HL-60/S4 treated with retinoic acid at 250 ng/mL for 4 days and 3 days (cell line): ENCODE measurements around the gene KMO.

Experiments
- in situ Hi-C: fragments of 300-500 bp; cut with MboI; formaldehyde crosslinking; loops from 2 replicates; pipeline ENCODE4 v1.7.0; 2022; ENCODE audit warnings: low sequenced_read_pairs

The KMO gene

DNA sequence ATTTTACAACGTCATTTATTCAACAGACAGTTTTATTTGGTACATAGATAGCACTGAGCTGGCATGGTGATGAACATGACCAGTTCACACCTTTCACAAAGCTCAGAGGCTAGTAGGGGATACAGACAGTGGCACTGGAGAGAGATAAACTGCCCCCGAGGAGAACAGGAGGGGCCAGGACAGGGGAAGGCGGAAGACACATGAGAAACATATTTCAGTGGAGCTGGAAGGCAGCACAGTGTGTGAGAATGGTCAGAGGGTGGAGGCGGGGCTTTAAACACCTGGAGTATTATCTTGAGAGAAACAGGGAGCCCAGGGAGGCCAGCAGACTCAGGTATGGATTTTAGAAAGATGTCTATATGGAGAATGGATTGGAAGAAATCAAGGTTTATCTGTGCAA is 58.5 kb downstream of the KMO start:
- in situ Hi-C loops: no loop called here

DNA sequence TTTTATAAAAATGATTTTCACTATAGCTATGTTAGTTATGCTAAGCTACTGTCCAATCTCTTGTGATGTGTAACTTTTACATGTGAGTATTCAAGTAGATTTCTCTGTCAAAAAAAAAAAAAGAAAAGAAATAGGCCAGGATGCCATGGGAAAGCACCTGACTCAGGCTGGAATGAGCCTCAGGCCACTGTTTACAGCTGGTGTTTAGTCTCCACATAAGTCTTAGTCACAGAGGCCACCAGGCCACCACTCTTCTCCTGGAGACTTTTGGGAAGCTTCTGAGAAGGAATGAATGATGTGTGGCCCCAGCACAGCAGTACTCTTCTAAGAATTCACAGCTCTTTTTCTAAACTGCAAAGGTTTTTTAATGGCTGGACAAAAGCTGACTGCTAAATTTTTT is 59.1 kb downstream of the KMO start:
- in situ Hi-C loops: no loop called here

DNA sequence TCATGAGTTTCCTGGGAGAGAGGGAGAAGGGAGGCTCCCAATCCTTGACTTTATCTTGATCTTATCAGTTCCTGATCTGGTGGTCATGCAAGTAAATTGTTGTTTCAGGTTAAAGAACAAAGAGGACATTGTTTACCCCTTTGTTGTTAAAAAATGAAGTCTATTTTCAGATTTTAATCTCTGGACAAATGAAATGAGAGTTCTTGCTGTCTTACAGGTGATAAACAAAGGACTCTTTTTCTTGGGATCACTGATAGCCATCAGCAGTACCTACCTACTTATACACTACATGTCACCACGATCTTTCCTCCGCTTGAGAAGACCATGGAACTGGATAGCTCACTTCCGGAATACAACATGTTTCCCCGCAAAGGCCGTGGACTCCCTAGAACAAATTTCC is 59.6 kb downstream of the KMO start:
- in situ Hi-C loops: no loop called here

DNA sequence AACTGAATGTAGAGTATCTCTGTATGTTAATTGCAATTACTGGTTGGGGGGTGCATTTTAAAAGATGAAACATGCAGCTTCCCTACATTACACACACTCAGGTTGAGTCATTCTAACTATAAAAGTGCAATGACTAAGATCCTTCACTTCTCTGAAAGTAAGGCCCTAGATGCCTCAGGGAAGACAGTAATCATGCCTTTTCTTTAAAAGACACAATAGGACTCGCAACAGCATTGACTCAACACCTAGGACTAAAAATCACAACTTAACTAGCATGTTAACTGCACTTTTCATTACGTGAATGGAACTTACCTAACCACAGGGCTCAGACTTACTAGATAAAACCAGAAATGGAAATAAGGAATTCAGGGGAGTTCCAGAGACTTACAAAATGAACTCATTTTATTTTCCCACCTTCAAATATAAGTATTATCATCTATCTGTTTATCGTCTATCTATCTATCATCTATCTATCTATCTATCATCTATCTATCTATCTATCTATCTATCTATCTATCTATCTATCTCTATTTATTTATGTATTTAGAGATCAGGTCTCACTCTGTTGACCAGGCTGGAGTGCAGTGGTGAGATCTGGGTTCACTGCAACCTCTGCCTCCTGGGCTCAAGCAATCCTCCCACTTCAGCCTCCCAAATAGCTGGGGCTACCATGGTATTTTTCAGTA is 60.2 kb downstream of the KMO start:
- in situ Hi-C loops: no loop called here

DNA sequence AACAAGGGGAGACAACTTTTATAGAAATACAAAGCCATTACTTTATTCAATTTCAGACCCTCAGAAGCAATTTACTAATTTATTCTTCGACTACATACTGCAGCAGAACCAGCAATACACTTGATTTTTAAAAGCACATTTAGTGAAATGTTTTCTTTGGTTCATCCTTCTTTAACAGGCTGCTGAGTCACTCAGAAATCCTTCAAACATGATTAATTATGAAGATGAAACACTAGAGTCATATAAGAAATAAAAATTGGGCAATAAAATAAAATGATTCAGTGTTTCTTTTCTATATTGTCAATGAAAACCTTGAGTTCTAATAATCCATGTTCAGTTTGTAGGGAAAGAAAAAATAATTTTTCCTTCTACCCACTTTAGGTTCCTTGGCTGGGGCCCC is 61.0 kb downstream of the KMO start:
- in situ Hi-C loops: no loop called here

DNA sequence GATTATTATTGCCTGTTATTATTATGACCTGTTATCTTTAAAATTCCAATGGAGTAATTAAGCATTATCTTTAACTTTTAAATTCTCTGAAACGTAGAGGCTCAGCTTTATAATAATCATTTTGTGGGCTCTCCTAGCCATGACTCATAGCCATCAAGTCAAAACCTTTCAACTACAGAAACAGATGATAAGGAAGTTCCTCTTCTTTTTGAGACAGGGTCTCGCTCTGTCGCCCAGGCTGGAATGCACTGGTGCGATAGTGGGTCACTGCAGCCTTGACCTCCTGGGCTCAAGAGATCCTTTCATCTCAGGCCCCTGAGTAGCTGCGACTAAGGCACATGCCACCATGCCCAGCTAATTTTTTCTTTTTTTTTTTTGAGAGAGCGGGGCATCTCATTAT is 64.5 kb downstream of the KMO start:
- in situ Hi-C loops: no loop called here

DNA sequence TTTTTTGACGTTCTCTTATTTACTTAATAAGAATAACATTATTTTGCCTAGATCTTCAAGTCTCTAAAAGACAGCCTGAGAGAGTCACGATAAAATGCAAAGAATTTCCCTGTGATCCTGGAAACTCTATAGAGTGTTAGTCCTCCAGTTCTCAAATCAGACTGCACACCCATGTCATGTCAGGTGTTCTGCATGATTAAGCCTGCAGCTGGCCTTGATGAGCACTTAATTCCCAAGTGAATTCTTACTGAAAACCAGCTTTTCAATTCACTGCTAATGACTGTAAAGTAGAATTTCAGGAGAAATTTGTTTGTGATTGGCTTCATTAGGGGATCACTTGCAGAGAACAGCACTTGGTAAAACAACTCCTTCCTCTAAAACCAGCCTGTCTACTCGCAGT is 66.1 kb downstream of the KMO start:
- in situ Hi-C loops: no loop called here

DNA sequence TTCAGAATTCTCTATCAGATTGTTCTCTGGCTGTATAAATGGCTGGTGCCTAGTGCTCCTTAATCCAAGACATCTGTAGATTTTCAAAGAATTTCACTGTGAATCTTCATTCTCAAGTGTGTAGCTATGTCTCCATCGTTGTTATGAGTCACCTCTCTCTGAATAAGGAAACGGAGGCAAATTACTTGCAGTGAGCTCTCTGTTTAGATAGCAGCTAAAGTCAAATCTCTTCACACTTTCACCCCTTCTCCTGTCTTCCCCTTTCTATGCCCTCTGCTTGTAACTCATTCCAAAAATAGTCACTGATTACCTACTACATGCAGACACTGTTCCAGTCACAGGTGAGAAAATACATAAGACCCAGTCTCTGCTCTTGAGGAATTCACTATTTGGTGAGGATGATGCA is 68.3 kb downstream of the KMO start:
- in situ Hi-C loops: loop anchor here (25.0 kb wide), 1 partner anchor 412 kb away; no protein-coding TSS in a partner anchor

DNA sequence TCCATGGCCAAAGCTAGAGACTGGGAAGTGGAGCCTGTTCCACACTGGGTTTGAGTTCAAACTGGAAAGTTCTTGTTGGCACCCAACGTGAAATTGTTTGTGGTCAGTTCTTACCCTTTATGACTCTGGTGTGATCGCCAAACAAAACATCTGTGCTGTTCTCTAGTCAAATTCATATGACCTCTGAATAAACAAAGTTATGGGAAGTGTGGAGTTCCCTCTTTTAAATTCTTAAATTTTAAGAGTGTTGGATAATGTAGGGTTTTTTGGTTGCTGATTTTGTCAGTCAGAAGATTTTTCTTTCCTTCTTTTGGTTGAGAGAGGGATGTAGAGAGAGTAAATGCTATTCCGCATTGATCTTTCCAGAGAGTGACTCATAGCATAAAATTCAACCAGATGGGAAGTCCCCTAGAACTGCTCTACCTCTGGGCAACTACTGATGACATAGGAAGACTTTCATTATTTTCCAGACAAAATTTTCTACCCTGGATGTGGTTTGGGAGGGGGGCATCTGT is 71.6 kb downstream of the KMO start:
- in situ Hi-C loops: loop anchor here (25.0 kb wide), 1 partner anchor 409 kb away; no protein-coding TSS in a partner anchor

DNA sequence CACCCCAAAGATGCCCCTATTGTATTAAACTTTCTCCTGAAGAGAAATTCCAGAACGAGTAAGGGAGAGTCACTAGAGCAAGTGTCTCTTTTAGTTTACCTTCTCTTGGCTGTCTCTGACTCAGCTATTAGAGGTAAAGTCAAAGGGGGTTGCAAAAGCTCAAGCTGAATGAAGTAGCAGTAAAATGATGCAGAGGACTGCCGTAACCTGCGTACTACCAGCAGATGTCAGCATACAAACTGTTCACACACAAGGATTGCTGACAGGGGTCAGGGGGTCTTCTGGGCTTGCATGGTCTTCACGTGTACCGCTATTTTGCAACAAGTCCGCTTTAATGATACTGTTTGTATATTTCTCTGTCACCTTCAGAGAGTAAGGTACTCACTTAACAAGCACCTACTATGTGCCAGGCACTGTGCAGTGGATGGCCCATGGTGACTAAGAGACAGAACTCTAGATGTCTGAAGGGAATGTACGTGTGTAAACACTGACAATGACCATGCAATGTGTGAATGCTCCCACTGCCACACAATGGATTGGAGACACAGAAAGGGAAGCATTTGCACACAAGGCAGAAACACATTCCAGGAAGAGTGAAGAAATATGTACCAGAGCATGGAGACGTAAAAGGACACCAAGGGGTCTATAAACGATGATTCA is 73.1 kb downstream of the KMO start:
- in situ Hi-C loops: loop anchor here (25.0 kb wide), 1 partner anchor 407 kb away; no protein-coding TSS in a partner anchor

DNA sequence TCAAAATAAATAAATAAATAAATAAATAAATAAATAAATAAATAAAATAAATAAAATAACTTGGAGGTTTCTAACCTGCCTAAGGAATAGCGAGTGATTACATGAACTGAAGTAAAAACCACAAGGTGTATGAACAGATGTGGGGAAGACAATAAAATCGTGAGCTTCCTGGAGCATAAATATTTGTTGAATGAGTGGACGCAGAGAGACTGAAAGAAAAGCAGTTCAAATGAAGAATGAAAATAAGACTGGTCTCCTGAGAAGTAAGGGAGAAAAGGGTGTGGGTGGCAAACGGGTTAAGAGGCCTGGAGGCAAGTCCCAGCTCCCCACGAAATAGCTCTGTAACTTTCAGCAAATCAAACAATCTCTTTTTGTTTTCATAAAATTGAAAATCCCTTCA is 74.4 kb downstream of the KMO start:
- in situ Hi-C loops: loop anchor here (25.0 kb wide), 1 partner anchor 406 kb away; no protein-coding TSS in a partner anchor

DNA sequence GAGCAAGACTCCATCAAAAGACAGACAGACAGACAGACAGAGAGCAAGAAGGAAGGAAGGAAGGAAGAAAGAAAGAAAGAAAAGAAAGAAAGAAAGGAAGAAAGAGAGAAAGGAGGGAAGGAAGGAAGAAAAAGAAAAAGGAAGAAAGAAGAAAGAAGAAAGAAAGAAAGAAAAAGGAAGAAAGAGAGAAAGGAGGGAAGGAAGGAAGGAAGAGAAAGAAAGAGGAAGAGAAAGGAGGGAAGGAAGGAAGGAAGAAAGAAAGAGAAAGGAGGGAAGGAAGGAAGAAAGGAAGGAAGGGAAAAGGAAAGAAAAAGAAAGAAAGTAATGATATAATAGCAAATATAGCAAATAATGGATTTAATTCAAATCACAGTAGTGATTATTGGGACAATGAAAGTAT is 75.3 kb downstream of the KMO start:
- in situ Hi-C loops: loop anchor here (25.0 kb wide), 1 partner anchor 405 kb away; no protein-coding TSS in a partner anchor

DNA sequence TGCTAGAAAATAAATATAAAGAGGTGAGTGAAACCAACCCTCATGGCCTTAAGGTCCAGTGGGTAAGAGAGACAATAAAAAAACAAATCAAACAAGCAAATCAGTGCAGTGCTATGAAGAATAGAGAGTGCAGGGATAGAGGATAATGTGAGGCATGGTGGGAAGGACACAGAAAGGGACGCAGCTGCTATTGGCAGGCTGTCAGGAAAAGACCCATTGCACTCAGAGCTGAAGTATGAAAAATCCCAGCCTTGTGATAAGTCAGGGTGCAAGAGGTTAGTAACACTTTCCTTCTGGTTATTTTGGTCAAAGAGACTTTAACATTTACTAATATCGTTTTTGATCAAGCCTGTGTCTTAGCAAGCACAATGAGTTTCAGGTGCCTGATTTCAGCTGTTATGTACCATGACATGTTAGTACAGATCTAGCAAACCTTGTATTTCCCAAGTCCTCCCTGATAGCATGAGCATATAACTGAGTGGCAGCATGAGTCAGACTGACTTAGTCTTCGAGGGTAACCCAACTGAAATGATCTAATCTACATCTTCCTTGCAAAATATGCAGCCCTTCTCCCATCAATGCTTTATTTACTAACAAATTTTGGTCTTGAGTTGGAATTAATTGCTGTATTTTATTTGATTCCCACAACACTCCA is 76.3 kb downstream of the KMO start:
- in situ Hi-C loops: loop anchor here (25.0 kb wide), 1 partner anchor 404 kb away; no protein-coding TSS in a partner anchor

DNA sequence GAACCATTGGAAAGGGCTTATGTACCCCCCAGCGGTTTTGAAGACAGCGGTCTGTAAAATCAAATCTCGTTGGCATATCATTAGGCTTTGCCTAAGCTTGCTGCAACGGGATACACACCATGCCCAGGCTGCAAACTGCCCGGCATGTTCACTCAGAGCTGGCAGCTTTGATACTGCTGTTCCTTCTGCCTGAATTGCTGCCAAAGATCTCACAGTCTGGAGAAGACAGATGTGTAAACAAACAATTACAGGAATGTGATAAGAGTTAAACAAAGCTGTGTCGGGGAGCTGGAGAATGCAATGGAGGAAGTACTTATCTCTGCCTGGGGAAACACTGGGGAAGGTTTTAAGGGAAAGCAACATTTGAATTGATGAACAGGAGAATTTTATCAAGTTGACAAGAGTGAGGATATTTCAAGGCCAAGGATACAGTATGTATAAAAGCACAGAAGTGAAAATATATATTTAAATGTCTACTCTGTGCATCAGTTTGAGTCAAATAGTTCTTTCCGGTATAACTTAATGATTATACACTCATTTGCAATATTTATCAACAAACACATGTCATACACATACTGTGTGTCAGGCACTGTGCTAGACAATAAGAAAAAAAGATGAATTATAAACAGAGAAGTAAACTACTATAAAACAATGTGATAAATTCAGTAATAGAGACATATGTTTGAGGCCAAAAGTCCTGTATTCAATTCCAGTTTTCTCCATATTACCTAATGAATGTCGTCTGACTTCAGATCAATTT is 78.1 kb downstream of the KMO start:
- in situ Hi-C loops: loop anchor here (25.0 kb wide), 1 partner anchor 402 kb away; no protein-coding TSS in a partner anchor

DNA sequence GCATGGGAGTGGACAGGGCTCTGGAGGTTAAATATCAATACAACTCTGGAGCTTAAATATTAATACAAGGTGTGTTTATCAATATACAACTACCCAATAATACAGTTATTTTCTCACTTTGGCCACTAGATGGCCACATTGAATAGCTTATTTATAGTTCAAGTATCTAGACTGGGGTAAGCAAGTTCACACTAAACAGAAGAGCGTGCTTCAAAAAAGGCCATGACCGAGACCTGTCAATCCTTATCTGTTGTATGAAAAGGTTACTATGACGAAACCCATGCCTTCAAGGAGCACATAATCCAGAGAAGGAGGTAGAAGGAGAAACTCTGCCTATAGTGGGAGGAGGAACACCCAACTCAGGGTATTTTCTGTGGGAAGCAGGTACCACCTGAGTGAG is 78.9 kb downstream of the KMO start:
- in situ Hi-C loops: loop anchor here (25.0 kb wide), 1 partner anchor 401 kb away; no protein-coding TSS in a partner anchor

DNA sequence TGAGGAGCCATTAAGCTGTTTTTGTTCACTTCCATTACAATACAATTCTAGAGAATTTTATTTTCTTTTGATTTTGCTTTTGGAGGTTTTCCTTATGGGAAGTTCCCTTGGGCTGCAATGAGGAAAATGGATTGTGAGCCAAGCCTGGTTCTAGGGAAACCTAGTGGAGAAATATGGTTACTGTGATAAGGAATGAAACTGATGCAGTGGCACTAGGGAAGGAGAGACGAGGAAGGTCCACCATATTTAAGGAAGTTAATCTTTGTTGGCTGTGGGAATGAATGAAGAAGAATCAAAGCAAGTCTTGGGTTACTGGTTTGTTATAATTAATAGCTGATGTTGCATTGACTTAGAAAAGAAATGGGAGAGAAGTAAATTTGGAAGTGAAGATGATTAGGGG is 79.6 kb downstream of the KMO start:
- in situ Hi-C loops: loop anchor here (25.0 kb wide), 1 partner anchor 401 kb away; no protein-coding TSS in a partner anchor

DNA sequence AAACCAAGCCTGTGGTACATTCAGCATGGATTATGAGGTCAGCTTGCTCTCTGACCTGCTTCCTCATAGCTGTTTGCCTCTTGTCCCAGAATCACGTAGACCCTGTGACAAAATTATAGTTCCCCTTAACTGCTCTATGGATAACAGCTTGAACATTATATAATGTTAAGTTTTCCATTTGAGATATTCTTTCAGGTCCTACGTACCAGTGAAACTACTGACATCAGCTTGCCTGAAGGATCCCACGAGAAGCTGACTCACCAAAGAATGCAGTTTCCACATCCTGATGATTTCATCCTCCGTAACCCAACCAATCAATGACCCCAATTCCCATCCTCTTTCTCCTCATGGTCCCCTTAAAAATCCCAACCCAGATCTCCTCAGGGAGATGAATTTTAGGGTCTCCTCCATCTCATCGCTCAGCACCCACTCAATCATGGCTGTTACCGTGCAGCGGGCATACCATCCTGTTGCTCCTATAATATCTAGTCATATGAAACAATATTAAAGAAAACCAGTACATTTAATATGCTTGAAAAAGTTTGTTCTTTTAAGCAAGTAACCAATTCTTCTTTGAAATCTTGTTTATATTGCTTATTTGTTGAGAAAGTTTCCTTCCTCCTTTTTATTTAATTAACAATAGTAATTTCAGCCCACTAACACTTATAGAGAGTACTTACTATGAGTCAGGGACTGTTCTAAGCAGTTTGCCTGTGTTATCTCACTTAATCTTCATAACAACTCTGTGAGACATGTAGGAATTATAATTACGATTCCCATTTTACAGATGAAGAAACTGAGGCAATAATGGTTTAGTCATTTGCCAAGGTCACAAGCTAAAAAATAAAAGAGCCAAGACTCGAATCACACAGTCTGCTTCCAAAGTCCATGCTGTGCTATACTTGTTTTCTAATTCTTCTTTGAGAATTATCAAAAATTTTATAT is 80.6 kb downstream of the KMO start:
- in situ Hi-C loops: loop anchor here (25.0 kb wide), 1 partner anchor 399 kb away; no protein-coding TSS in a partner anchor

DNA sequence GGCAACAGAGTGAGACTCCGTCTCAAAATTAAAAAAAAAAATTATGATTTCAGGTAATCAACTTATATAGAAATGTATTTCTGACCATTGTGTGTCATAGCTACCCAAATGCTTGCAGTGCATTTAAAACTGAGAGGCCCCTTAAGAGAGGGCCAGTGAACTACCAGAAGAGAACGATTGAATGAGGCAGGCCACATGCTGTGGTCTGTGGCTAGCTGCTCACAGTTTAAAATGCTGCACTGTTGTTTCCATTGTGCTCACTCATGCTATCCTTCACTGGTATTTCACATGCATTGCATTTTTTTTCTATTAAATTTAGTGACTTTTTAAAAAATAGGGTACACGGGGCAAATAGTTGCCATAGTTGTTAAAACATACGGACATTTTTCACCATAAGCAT is 82.0 kb downstream of the KMO start:
- in situ Hi-C loops: loop anchor here (25.0 kb wide), 1 partner anchor 398 kb away; no protein-coding TSS in a partner anchor

DNA sequence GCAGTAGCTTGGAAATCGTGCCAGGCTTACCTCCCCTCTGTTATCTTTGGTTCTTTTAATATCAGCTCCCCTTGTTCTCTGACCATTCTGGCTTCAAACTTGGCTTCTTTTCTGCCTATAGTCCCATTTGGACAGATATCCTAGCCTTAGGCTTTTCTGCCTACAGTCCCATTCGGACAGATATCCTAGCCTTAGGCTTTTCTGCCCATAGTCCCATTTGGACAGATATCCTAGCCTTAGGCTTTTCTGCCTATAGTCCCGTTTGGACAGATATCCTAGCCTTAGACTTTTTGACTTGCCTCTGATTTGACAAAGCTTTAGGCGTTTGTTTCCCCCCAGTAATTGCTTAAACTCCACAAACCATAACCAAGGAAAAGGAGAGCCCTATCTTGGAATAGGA is 82.4 kb downstream of the KMO start:
- in situ Hi-C loops: loop anchor here (25.0 kb wide), 1 partner anchor 398 kb away; no protein-coding TSS in a partner anchor
